KMS-11 (cell line): ENCODE data around the gene PIEZO1.

ENCODE experiments used
- H2AFZ ChIP-seq: fragments of 200-600 bp; sonication (generic); 2 replicates; pipeline ENCODE4 v1.6.1; 2016; ENCODE audit warnings: antibody characterized with exemption, mixed run types, low read depth
- H3K27ac ChIP-seq: fragments of 200-600 bp; sonication (generic); 2 replicates; pipeline ENCODE4 v1.6.1; 2016; ENCODE audit warnings: mild to moderate bottlenecking, mixed run types
- H3K27me3 ChIP-seq: fragments of 200-600 bp; sonication (generic); 2 replicates; pipeline ENCODE4 v1.6.1; 2017; ENCODE audit warnings: mild to moderate bottlenecking, low read depth, mixed run types, moderate library complexity; ENCODE audit not compliant: insufficient read depth
- H3K36me3 ChIP-seq: fragments of 200-600 bp; sonication (generic); 2 replicates; pipeline ENCODE4 v1.6.1; 2017; ENCODE audit warnings: mild to moderate bottlenecking, mixed run types; ENCODE audit not compliant: insufficient read depth
- H3K4me1 ChIP-seq: fragments of 200-600 bp; sonication (generic); 2 replicates; pipeline ENCODE4 v1.6.1; 2016; ENCODE audit warnings: mild to moderate bottlenecking, low read depth, mixed run types; ENCODE audit not compliant: poor library complexity, severe bottlenecking
- H3K4me2 ChIP-seq: fragments of 200-600 bp; sonication (generic); 2 replicates; pipeline ENCODE4 v1.7.0; 2016; ENCODE audit warnings: mild to moderate bottlenecking, mixed run types
- H3K4me3 ChIP-seq: fragments of 200-600 bp; sonication (generic); IDR thresholded peaks from 2 replicates; pipeline ENCODE4 v1.6.1; 2017; ENCODE audit warnings: low read depth, low read length, mixed read lengths; ENCODE audit not compliant: insufficient read depth
- H3K79me2 ChIP-seq: fragments of 200-600 bp; sonication (generic); 2 replicates; pipeline ENCODE4 v1.6.1; 2016; ENCODE audit warnings: low read depth, mixed run types; ENCODE audit not compliant: insufficient read depth
- H3K9ac ChIP-seq: fragments of 200-600 bp; sonication (generic); 2 replicates; pipeline ENCODE4 v1.6.1; 2016; ENCODE audit warnings: mild to moderate bottlenecking, mixed run types
- H4K20me1 ChIP-seq: fragments of 200-600 bp; sonication (generic); 2 replicates; pipeline ENCODE4 v1.6.1; 2016; ENCODE audit warnings: mild to moderate bottlenecking, mixed run types; ENCODE audit not compliant: insufficient read depth
- TF ChIP-seq, protein P1 (sequence below): fragments of 200-600 bp; sonication (generic); conservative IDR thresholded peaks from 2 replicates; pipeline ENCODE4 v1.6.1; 2017; ENCODE audit warnings: low read depth, mild to moderate bottlenecking, antibody characterized with exemption, low read length, moderate library complexity, mixed read lengths

PIEZO1 gene

DNA sequence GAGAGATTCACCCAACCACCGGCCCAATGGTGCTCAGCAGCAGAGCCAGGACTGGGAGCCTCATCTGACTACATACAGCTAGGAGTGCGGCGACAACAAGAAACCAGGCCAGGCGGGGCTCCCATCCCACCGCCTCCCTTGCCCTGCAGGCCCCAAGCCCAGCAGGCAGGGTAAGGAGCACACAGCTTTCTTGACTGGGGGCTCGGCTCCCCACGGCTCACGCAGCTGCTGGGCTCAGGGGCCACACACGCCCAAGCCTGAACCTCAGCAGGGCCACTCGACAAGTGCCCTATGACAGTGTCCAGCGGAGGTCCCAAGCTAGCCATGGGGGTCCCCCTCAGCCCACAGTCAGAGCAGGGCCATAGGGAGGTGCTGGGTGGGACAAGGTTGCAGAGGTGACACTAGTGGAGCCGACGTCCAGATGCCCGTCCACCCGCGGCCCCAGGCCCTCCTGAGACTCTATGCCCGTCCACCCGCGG is 13.7 kb downstream of the PIEZO1 start:
- H3K27me3 ChIP-seq: no peaks in the 10 kb centered on the region
- H2AFZ ChIP-seq: no peak overlapping the region
- H3K9ac ChIP-seq: no peak overlapping the region
- H3K4me2 ChIP-seq: no peak overlapping the region
- H3K79me2 ChIP-seq: peaks cover 99% of the 10 kb centered on the region
- H3K27ac ChIP-seq: no peak overlapping the region
- no peaks in the 10 kb centered on the region; the same call in 1 of the 2 replicates for H3K36me3 ChIP-seq
- no peaks in the 10 kb centered on the region for H3K4me1 ChIP-seq
- H3K4me3 ChIP-seq: no peak overlapping the region
- TF ChIP-seq, protein P1, sequence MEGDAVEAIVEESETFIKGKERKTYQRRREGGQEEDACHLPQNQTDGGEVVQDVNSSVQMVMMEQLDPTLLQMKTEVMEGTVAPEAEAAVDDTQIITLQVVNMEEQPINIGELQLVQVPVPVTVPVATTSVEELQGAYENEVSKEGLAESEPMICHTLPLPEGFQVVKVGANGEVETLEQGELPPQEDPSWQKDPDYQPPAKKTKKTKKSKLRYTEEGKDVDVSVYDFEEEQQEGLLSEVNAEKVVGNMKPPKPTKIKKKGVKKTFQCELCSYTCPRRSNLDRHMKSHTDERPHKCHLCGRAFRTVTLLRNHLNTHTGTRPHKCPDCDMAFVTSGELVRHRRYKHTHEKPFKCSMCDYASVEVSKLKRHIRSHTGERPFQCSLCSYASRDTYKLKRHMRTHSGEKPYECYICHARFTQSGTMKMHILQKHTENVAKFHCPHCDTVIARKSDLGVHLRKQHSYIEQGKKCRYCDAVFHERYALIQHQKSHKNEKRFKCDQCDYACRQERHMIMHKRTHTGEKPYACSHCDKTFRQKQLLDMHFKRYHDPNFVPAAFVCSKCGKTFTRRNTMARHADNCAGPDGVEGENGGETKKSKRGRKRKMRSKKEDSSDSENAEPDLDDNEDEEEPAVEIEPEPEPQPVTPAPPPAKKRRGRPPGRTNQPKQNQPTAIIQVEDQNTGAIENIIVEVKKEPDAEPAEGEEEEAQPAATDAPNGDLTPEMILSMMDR: no peak
- peaks cover 64% of the 10 kb centered on the region for H4K20me1 ChIP-seq

DNA sequence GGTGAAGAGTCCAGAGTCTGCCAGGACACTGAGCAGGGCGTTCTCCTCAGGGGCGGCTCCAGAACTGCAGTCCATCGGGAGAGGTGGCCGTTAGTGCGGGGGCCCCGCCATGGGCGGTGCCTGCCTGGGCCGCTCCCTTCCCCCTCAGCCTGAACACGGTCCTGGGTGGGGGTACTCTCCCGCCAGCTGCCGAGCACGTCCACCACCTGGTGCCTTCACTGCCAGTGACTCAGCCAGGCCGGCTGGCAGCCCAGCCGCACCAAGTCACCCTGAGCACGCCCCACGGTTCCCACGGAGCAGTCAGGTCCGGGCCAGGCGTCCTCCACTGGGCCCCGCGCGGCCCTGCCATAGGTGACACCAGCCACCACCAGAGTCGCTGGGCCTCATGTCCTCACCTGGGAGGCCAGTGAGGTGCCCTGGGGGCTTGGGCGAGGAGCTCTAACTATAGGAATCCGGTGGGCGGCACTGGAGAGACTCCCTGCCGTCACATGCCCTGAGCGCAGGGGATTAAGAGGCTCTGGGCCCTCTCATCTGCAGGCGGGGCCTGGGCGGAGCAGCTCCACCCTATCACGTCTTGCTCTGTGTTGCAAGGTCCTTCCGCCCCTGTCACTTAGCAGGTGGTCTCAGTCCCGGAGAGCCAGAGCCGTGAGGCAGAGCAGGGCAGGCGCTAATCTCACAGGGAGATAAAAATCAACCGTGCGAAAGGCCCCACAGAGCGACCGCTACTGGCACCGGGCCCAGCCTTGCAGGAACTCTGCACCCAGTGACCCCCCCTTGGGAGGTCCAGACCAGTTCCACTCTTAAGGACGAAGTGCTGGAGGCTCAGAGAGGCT is 14.3 kb downstream of the PIEZO1 start:
- Histone ChIP-seq H2AFZ (no peak overlapping the region), H3K79me2 (peaks cover 99% of the 10 kb centered on the region), H3K4me3 (no peak overlapping the region), H3K36me3 (no peaks in the 10 kb centered on the region; the same call in 1 of the 2 replicates), H3K9ac (no peak overlapping the region), H3K27ac (no peak overlapping the region), H3K4me2 (no peak overlapping the region), H4K20me1 (peaks cover 67% of the 10 kb centered on the region), H3K27me3 (no peaks in the 10 kb centered on the region), H3K4me1 (no peaks in the 10 kb centered on the region)
- TF ChIP-seq, protein P1: no peak

DNA sequence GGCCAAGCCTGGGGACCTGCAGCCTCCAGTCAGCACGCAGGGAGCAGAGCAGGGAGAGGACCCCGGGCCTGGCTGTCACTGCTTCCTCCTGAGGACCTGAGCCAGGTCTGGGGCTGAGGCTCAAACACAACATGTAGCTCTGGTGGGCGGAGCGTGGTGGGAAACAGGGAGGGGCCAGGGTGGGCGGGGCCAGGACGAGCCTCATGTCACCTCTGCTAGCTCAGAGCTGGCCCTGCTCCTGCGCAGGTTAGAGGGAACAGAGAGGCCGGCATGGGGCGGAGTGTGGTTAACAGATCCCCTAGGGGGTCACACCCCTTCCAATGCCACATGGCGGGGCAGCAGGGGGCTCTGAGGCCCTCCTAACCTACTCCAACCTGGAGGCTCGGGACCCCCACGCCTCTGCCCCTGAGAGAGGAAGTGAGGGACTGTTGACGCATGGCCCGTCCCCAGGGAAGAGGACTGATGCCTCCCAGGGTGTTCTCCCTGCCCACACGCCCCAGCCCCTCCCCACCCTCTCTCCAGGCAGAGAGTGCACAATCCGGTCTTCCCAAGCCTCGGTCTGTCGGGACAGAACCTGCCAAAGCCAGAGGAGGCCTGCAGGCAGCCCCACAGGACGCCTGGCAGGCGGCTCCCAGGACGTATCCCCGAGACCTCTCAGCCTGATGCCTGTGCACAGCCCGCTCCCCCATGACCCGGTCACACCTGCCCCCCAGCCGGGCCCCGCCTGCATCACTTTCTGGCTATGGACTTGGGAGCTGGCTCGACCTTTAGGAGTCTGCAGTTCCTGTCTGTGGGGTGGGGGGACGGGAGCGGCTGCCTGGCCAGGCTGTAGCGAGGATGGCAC is 15.2 kb downstream of the PIEZO1 start:
- H3K27ac ChIP-seq: no peak overlapping the region
- H3K27me3 ChIP-seq: no peaks in the 10 kb centered on the region
- no peaks in the 10 kb centered on the region; the same call in 1 of the 2 replicates for H3K36me3 ChIP-seq
- TF ChIP-seq, protein P1: no peak
- H3K4me3 ChIP-seq: no peak overlapping the region
- H3K9ac ChIP-seq: no peak overlapping the region
- H3K4me2 ChIP-seq: no peak overlapping the region
- H2AFZ ChIP-seq: no peak overlapping the region
- peaks cover 66% of the 10 kb centered on the region for H4K20me1 ChIP-seq
- peaks cover 99% of the 10 kb centered on the region for H3K79me2 ChIP-seq
- no peaks in the 10 kb centered on the region for H3K4me1 ChIP-seq

DNA sequence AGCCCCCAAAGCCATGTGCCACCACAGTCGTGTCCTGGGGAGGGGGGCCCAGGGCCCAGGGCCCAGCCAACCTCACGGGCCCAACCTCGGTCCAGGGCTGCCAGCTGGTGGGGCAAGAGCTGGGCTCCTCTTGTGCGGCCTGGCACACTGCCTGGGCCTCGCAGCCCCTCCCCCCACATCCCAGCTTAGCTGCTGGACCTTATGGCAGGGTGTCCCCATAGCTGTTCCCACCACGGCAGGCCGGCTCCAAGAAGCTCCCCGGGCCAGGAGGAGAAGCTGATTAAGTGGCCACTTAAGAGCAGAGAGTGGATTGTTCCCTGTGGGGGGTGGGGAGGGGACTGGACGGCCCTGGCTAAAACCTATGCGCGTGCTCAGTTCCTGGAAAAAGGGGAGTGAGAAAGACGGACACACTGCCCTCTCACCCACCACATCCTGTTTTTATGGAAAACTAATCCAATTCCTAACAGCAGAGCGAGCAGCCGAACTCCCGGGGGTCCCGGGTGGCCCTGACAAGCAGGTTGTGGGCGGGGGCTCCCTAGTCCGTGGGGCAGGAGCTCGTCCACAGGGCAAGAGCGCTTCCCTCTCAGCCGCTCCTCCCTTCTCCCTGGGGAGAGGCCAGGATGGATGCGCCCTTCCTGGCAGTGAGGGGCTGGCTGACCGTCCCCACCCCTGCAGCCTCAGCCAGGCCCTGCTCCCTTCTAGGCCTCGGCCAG is 16.8 kb downstream of the PIEZO1 start:
- Histone ChIP-seq H3K4me3 (no peak overlapping the region), H4K20me1 (peaks cover 69% of the 10 kb centered on the region), H3K4me2 (no peak overlapping the region), H3K27ac (no peak overlapping the region), H3K27me3 (no peaks in the 10 kb centered on the region), H3K79me2 (peaks cover 99% of the 10 kb centered on the region), H2AFZ (no peak overlapping the region), H3K9ac (no peak overlapping the region), H3K36me3 (no peaks in the 10 kb centered on the region; the same call in 1 of the 2 replicates), H3K4me1 (no peaks in the 10 kb centered on the region)
- TF ChIP-seq, protein P1: no peak
